GM19193 (cell line): ENCODE measurements around the gene THBS4.

ENCODE experiments used
- POLR2A ChIP-seq: IDR thresholded peaks from 4 replicates; pipeline ENCODE4 v1.6.1; 2011; ENCODE audit not compliant: insufficient read depth, insufficient read length; ENCODE audit errors: extremely low read depth

THBS4 gene

DNA sequence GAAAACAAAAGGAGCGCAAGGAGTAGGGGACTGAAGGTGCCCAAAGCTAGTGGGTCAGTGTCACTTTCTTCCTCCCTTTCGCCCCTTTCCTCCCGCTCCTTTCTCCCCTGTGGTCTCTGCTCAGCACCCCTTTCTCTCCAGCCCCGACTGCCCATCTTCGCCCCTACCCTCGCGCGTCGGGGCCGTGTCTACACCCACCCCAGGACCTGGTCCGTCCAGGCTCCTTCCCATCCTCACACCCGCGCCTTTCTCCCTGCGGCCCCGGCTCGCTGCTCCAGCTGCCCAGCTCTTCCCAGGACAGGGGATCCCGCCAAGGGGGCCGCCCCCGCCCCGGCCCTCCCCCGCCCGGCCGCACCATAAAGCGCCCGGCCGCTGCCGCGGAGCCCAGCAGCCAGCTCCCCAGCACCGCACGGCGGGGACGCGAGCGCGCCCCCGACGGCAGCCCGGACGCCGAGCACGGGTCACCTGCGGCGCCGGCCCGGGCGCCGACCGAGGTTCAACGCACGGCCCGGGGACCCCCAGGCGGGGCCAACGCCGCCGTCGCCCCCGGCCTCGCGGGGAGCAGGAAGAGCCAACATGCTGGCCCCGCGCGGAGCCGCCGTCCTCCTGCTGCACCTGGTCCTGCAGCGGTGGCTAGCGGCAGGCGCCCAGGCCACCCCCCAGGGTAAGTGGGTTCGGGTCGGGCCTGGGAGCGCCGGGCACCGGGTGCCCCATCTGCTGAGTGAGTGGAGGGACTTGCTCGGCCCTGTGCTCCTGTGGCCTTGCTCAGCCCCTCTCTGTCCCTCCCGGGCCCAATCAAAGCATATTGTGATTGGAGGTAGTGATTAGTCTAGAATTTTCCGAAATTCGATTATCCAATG, at the start of gene THBS4:
THBS4 (plus strand) TSS at position 387 of the 860 bp plus-strand sequence; CDS start at position 577, 190 bp downstream.
- TF ChIP-seq POLR2A = no peak

DNA sequence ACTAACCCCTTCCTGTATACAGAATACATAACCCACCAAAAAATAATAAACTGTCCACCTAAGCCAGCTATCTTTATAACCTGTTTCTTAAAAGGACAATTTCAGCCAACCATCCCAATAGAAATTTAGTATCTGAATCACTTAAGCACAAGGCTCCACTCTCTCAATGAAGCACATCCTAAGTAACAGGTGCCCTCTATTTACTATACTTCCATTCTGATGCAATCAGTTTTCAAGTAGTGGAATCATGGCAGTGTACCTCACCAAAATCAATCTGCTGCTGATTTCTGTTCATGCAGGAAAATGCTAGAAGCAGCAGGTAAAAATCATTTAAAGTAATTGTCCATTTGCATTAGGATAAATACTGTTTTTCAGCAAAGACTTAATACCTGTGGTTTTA, 48.9 kb upstream of the THBS4 start:
- TF ChIP-seq POLR2A = no peak

DNA sequence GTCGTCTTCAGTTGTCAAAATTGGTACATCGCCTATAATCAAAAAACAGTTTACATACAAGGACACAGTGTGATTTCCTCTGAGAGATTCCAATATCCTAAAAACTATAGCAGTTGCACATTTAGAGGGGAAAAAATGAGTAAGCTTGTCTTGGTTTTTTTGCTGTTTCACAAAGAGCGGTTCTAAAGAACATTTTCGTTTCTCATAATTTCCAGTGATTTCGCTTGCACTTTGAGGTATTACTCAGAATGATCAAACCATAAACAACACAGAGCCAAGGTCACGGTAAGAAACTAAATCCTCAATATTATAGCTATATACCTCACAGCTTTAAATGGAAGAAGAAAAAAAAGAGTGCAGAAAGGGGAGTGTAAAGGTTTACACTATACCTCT, 44.9 kb upstream of the THBS4 start:
- TF ChIP-seq POLR2A = no peak

DNA sequence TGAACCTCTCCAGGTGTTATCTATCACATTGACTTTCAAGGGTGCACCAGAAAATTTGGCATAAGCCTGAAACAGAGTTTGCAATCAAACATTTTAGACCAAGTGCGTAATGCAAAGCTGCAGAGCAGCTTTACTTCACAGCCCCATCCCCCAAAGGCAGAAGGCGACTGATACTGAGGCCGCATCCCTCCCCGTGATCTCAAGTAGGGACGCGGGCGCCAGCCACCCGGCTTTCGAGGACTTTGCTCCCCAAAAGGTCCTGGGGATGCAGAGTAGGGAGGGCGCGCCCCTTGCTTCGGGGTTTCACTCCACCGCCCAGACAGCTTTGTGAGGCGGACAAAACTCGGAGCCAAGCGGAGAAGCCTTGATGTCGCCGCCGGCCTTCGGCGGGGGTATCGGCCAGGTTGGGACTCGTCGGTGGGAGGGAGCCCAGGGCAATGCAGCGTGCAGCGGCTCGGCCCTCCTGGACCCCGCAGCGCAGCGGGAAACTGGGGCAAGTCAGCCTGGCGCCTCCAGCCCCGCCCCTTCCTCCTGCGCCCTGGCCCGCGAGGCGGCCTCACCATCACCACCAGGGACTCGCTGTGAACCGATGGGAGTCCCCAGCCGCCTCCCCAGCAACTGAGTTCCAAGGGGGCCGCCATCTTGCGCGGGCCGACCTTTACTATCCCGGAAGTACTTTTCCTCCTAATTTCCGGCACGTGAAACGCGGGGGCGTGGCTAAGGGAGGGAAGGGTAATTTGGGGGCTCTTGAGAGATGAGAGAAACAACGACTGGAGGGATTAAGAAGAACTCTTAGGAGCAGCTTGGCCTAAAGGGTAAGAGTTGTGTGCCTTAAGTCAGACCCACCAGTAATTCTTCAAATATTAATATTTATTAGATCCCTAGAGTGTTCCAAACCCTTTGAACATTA, 44.3 kb upstream of the THBS4 start, which contains the start of gene MTX3:
MTX3 (minus strand) TSS at position 665 of the 910 bp plus-strand sequence; CDS start at position 641, 24 bp downstream.
- peak; percentile 71 for TF ChIP-seq POLR2A

DNA sequence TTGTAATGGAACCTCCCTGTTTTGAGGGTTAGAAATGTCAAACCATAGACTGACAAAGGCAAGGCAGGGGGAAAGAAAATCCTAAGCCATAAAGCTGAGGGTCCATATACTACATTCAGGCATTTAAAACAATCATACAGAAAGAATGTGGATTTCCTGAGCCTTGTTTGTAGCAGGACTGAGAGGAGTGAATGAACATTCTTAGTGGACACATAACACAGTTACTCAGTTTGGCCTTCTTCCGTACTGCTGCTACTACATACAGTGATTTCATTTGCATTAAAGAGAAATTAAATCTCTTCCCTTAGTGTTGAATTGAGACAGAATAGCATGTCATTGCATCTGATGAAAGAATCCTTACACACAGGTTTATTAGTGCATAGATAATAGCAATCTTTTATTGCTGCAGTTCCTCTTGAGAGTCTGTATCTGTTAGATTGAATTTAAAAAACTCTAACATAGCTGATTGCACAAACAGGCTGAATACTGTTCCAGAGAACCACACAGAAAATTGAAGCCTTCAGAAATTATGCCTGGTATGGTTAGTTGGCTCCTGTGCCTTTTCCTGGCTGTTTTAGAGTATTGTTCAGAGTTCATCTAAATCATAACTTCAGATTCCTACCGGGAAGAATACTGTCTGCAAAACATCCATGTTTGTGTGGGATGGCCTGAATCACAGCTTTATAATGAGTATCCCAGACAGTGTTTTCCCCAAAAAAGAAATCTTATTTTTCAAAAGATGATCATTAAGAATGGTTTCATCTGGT, 42.1 kb upstream of the THBS4 start:
- TF ChIP-seq POLR2A = no peak

DNA sequence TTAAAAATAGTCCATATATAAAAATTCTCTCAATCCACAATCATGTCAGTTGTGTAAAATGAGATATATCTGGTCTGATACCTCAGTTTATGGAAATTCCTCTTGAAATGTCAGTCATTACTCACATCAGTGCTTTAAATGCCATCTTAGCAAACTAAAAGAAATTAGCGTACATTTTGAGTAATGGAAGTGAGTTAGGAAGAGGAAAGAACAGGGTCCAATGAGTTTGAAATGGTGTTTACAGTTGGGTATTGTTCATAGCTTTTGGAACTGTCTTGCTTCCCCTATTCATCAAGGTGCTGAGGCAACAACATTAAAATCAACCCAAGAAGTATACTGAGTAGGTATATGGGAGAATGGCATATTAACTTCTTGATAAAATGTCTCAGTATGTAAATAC, 35.4 kb upstream of the THBS4 start:
- TF ChIP-seq POLR2A = no peak

DNA sequence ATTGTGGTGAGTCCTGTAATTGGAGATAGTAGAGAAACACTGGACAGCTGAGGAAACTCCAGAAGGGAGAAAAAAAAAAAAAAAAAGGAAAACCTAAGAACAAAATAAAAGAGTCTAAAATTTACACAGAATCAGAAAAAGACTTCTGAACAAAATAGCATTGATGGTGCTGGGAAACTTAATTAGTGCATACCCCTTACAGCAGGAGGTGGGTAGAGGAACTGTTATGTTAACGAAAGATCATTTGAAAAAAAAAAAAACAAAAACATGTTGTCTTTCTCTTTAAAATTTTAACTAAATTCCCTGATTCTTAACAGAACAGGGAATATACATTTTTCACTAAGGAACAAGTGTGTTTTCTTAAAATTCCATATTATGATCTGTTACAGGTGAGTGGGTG, 32.5 kb upstream of the THBS4 start:
- no peak for TF ChIP-seq POLR2A

DNA sequence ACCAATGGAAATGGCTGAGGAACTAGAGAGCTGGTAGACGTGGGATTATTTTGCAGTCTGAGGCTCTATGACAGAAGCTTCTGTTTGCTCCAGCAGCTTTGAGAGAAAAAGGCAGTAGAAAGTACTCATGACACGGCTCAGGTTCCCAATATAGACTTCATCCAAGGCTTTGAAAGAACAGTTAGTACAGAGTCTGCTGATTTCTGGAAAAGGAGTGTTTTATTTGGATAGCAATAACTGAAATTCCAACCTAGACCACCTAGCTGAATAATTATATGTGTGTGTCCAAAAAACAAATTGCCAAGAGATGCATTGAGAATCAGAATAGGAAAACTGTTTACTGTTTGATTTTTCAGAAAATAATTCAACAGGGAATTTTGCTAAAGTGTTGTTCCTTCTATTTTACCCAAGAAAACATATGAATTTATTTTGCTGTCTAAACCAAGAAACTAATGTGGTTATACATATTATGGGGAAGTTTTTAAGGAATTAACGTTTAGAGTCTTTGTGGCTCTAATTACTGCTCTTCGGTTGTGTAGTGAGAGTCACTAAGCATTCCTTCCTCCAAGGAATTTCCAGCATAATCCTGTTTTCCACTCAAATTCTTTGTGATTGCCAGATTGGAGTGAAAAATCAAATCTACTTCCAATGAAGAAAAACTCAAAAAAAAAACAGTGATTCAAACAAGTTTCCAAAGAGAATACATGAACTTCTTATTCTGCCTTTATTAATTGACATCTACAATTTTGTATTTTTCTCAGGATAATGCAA, 26.0 kb upstream of the THBS4 start:
- TF ChIP-seq POLR2A = no peak

DNA sequence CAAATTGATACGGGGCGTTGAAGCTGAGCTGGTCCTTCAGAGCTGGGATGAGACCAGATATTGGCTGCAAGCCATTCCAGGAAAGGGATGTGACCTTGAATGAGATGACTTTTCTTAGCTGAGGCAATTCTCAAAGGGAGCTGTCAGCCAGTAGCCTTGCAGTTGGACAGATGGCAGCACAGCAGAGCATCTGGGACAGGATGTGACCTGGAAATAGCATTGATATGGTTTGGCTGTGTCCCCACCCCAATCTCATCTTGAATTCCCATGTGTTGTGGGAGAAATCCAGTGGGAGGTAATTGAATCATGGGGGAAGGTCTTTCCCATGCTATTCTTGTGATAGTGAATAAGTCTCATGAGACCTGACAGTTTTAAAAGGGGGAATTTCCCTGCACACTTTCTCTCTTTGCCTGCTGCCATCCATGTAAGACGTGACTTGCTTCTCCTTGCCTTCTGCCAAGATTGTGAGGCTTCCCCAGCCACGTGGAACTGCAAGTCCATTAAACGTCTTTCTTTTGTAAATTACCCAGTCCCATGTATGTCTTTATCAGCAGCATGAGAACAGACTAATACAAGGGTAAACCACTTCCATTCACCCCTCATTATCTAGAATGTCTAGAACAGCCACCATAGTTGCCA, 24.3 kb upstream of the THBS4 start:
- no peak for TF ChIP-seq POLR2A

DNA sequence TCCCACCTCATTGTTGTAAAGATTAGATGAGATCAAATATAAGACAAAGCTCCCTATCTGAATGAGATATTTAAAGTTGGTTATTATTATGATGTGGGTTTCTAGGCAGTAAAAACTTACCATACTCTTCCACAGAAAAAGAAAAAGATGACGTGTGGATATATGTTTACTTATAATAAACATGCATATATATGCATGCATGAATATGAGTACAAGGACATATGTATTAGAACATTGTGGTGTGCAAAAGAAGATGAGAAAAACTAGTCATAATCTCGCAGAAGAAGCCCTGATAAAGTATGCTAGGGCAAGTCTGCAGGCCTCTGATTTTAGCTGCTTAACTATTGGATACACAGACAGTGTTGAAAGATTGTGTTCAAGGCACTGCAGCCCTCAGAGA, 10.1 kb upstream of the THBS4 start:
- no peak for TF ChIP-seq POLR2A

DNA sequence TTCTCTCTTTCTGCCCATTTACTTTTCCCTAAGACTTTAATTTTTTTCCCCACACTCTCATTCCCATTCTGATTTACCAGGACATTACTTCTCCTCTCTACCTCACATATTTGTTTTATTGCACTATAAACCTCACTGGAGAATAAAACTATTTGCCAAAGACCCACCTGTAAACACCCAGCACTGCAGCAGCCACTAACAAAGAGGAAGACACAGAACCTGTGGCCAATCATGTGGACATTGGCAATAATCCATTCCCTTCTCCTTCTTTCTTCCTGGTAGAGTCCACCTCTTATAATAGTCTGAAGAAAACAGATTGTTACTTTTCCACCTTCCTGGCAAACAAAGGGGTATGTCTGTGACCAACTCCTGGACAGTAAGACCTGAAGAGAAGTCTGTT, 8.3 kb upstream of the THBS4 start:
- no peak for TF ChIP-seq POLR2A

DNA sequence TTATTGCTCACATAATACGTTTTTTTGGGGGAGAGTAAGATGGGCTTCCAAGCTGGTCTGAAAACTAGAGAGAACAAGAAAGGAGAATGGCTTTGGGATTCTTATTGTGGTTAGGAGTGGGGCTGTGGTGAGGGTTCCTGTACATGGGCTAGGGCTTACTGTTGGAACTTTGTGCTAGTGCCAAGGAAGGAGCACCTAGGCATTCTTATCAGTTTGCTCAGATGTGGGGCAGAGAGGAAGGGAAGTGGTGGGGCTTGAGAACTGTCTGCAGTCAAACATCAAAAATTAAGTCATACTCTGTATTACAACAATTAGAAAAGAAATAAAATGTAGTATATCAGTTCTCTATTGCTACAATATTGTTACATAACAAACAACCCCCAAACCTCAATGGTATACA, 4.0 kb upstream of the THBS4 start:
- TF ChIP-seq POLR2A = no peak

DNA sequence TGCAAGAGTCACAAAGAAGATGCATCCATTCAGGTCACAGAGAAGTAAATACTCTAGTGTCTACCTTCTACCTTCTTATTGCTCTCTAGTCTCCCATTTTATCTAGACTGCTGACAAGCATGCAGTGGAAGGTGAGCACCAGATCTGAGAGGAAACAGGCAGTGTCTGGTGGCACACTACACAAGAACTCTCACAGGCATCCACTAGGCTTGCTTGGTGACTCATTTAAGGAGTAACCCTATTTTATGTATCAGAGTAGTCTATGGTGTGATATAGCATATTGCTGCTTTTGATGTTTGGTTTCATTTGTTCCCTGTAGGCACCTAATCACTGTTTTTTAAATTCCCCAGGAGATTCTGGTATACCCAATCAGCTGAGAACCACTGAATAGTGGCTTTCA, 1.6 kb upstream of the THBS4 start:
- TF ChIP-seq POLR2A = no peak

DNA sequence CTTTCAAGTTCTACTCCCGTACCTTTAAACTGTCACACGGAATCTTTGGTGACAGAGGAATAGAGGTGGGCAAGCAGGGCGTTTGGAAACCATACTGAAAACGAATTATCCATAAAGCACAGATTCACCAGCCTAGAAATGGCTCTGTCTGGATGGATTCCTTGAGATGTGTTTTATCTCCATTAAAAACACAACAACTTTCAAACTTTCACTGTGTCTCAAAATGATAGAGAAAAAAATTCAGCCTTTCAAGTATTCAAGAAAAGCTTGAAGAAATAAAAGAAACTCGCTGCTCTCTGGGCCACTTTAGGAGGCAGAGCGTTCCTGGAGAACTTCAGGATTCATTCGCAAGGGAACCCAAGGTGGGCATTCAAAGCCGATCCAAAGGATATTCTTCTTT, 589 bp upstream of the THBS4 start:
- TF ChIP-seq POLR2A = no peak
